ENCODE data around the gene SACS. TPM values are rescaled to one million over a fixed set of nuclear protein-coding genes. Genes with fewer than 3 reads are reported as not detected.

The SACS gene
- total and polyA plus RNA-seq, 2 of the 8 experiments (the other 6 are each of a cell fraction or from before 2014, with no cell fraction given): 11.0 to 54.2 TPM

DNA sequence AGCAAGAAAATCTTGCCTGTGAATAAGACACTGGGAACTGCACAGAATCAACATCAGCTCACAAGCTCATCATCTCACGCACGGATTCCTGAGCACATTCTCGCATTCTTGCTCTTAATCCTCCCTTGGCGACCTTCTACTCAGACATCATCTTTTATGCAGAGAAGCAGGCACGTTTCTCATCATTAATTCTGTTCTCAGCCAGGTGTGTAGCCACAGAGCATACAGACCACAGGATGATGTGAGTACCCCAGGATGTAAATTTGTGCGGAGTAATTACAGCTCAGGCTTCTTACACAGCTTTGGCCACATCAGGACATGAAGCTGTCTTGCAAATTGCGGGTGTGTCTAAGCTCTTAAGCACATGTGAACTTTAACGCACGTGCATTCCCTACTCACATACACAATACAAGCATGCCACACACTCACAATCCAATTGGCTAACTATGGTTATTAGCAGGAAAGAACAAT lies 36.5 kb upstream of the SACS start:
- Histone ChIP-seq H3K4me1 (replicated peaks in 1 of 4; ENCODE audit: control insufficient read depth in 3 of 4, insufficient read depth in 4 of 4, low read length in 3 of 4) (peaks cover 0 to 10% (median 7%) of the 10 kb centered on the region in 4 experiments; a peak in 5 of 7 replicates), H3K79me1 (ENCODE audit: low read depth, low read length) (no peaks in the 10 kb centered on the region), H4K5ac (ENCODE audit: insufficient read length, low read depth, low read length) (no peak overlapping the region), H3K27me3 (replicated peaks in 1 of 4; ENCODE audit: control insufficient read depth in 3 of 4, extremely low read depth in 1 of 4, insufficient read depth in 3 of 4, low read length in 3 of 4) (peaks cover 0 to 10% (median 4%) of the 10 kb centered on the region in 4 experiments; a peak in 4 of 7 replicates), H3K9me3 (ENCODE audit: insufficient read depth in 2 of 2, low read depth in 1 of 2, low read length in 1 of 2) (no peaks in the 10 kb centered on the region), H4K91ac (replicated peaks; ENCODE audit: insufficient read length, low read length) (no peak overlapping the region), H2BK5ac (ENCODE audit: low read depth, low read length) (no peak overlapping the region), H2BK12ac (ENCODE audit: low read depth, low read length) (no peak overlapping the region), H3K36me3 (ENCODE audit: control insufficient read depth in 2 of 4, insufficient read depth in 4 of 4, low read length in 3 of 4) (no peaks in the 10 kb centered on the region), H3K4me2 (ENCODE audit: insufficient read depth in 1 of 2, low read depth in 2 of 2, low read length in 2 of 2) (peak overlapping the region in 1 of 2 experiments; percentile 37; a peak in 1 of 4 replicates), H2AK5ac (ENCODE audit: low read depth, low read length) (no peak overlapping the region), H3K23ac (ENCODE audit: insufficient read length) (no peak overlapping the region), H3K4ac (replicated peaks; ENCODE audit: insufficient read length, low read depth, low read length) (no peak overlapping the region), H2BK120ac (replicated peaks; ENCODE audit: low read depth, low read length) (no peak overlapping the region), H2AFZ (ENCODE audit: low read length) (no peak overlapping the region), H3K79me2 (ENCODE audit: control insufficient read depth in 1 of 2, insufficient read depth in 2 of 2, low read length in 2 of 2) (no peaks in the 10 kb centered on the region), H3K27ac (ENCODE audit: low read depth, low read length) (no peak overlapping the region), H3K23me2 (ENCODE audit: low read depth, low read length) (peaks cover 2% of the 10 kb centered on the region), H2BK15ac (ENCODE audit: low read length) (no peak overlapping the region), H4K20me1 (replicated peaks in 1 of 2; ENCODE audit: control insufficient read depth in 1 of 2, insufficient read depth in 2 of 2, low read length in 2 of 2) (no peaks in the 10 kb centered on the region), H4K8ac (ENCODE audit: extremely low read depth, insufficient read depth, low read length) (no peak overlapping the region), H2BK20ac (ENCODE audit: low read length) (no peak overlapping the region), H3K9ac (replicated peaks in 1 of 4; ENCODE audit: extremely low read depth in 1 of 4, low read depth in 3 of 4, low read length in 3 of 4) (no peak overlapping the region), H3K14ac (ENCODE audit: insufficient read length) (no peak overlapping the region), H3K18ac (ENCODE audit: extremely low read depth, low read length) (no peak overlapping the region), H3K56ac (replicated peaks; ENCODE audit: insufficient read length, low read depth, low read length) (no peak overlapping the region), H3K4me3 (ENCODE audit: extremely low read depth in 1 of 4, insufficient read depth in 2 of 4, low read depth in 3 of 4, low read length in 4 of 4) (no peak overlapping the region)
- ChIA-PET CTCF (ENCODE audit: partially characterized antibody) (interaction anchor here (0.6 to 1.5 kb wide), 8 partner anchors 9 to 403 kb away, joined by 3 to 5 read pairs (median 3); partner anchors contain the start of gene TNFRSF19), POLR2A (ENCODE audit: partially characterized antibody) (no interaction called here)
- FAIRE-seq: peak; percentile 57
- DNase-seq (ENCODE audit: low read depth in 1 of 2, low spot score in 2 of 2): no peak
- peak; percentile 85 for TF ChIP-seq TEAD4 (IDR thresholded peaks at IDR 0.05; ENCODE audit: low read depth, low read length)
- TF ChIP-seq JUND (IDR thresholded peaks at IDR 0.05; ENCODE audit: low read length): no peak
- 68% methylated on average over 9 of the region's 9 CpGs; no CpG with 5 or more reads in 1 of the 2 experiments for WGBS, 2 experiments (ENCODE audit: extremely low coverage in 1 of 2, insufficient coverage in 1 of 2, insufficient read length in 1 of 2, insufficient replicate concordance in 2 of 2, low coverage in 1 of 2, low lambda C conversion rate in 2 of 2, missing lambda C conversion rate in 1 of 2)

All from H1 (cell line).